ENCODE results near the gene KCNQ1.

Gene KCNQ1

GRCh38 chr11:2728128-2728662 is 283.4 kb downstream of the KCNQ1 start:
- no peak overlapping the region for H3K4me3 ChIP-seq (ENCODE audit: low read depth, low read length)
- TF ChIP-seq CTCF (IDR thresholded peaks at IDR 0.05; ENCODE audit: insufficient read depth, low read depth, low read length, missing control alignments), result no peak
- DNase-seq (ENCODE audit: low read depth), result no peak

- TF ChIP-seq CTCF (IDR thresholded peaks at IDR 0.05; ENCODE audit: insufficient read depth, low read depth, low read length, missing control alignments), result no peak
- H3K4me3 ChIP-seq (ENCODE audit: low read depth, low read length), result no peak overlapping the region
- DNase-seq (ENCODE audit: low read depth), result no peak
Measured at GRCh38 chr11:2728663-2729332, 284.0 kb downstream of the KCNQ1 start.

- TF ChIP-seq CTCF (IDR thresholded peaks at IDR 0.05; ENCODE audit: insufficient read depth, low read depth, low read length, missing control alignments), result no peak
- no peak for DNase-seq (ENCODE audit: low read depth)
Measured at GRCh38 chr11:2729841-2730240, 285.0 kb downstream of the KCNQ1 start.

GRCh38 chr11:2730272-2731129 is 285.7 kb downstream of the KCNQ1 start:
- TF ChIP-seq CTCF (IDR thresholded peaks at IDR 0.05; ENCODE audit: insufficient read depth, low read depth, low read length, missing control alignments), result no peak
- no peak overlapping the region for H3K4me3 ChIP-seq (ENCODE audit: low read depth, low read length)
- DNase-seq (ENCODE audit: low read depth), result no peak

More at GRCh38 chr11:2729841-2730240, 285.0 kb downstream of the KCNQ1 start:
- no peak overlapping the region for H3K4me3 ChIP-seq (ENCODE audit: low read depth, low read length)

GRCh38 chr11:2731130-2732125 is 286.6 kb downstream of the KCNQ1 start:
- H3K4me3 ChIP-seq (ENCODE audit: low read depth, low read length), result no peak overlapping the region
- no peak for DNase-seq (ENCODE audit: low read depth)
- TF ChIP-seq CTCF (IDR thresholded peaks at IDR 0.05; ENCODE audit: insufficient read depth, low read depth, low read length, missing control alignments), result no peak

- no peak for DNase-seq (ENCODE audit: low read depth)
- TF ChIP-seq CTCF (IDR thresholded peaks at IDR 0.05; ENCODE audit: insufficient read depth, low read depth, low read length, missing control alignments), result no peak
- H3K4me3 ChIP-seq (ENCODE audit: low read depth, low read length), result no peak overlapping the region
Measured at GRCh38 chr11:2732261-2732939, 287.6 kb downstream of the KCNQ1 start.
